Stimulated activated effector memory CD8-positive, alpha-beta T cell treated with anti-CD3 and anti-CD28 coated beads, Interleukin-12 subunit alpha, Interleukin-12 subunit beta, amount 100 ng/mL, for 72 hours (primary cell): ENCODE data around the gene ZC3H12D.
"Not testable (repeated sequence)": the region's sequence is repeated elsewhere in the genome, so short reads cannot be mapped to it uniquely, and the experiment has no call there.

Experiments used
- ATAC-seq: fragments of 150-1000 bp; cut with Tn5 transposase; 2 replicates; pipeline ENCODE4 v1.10.0; 2021
- DNase-seq, 2 donors: peaks; one replicate each; pipeline ENCODE4 v3.0.0; 2021 to 2022; ENCODE audit warnings: low spot score in 2 of 2
- H3K27ac Mint-ChIP-seq: one replicate; pipeline ENCODE4 v1.8.0; 2022; ENCODE audit warnings: mild to moderate bottlenecking, mixed read lengths
- H3K36me3 Mint-ChIP-seq: one replicate; pipeline ENCODE4 v1.8.0; 2022; ENCODE audit warnings: mild to moderate bottlenecking, mixed read lengths
- H3K4me1 Mint-ChIP-seq: one replicate; pipeline ENCODE4 v1.8.0; 2022; ENCODE audit warnings: mixed read lengths
- H3K4me3 Mint-ChIP-seq: one replicate; pipeline ENCODE4 v1.8.0; 2022; ENCODE audit warnings: mild to moderate bottlenecking, mixed read lengths
- H3K9me3 Mint-ChIP-seq: one replicate; pipeline ENCODE4 v1.8.0; 2022; ENCODE audit warnings: mixed read lengths

The ZC3H12D gene

GRCh38 chr6:149445095-149445466, 39.7 kb downstream of the ZC3H12D start:
- peak; percentile 20 to 82 for DNase-seq
- Mint-ChIP-seq H3K4me1 (peaks cover 34% of the 10 kb centered on the region), H3K36me3 (peaks cover 79% of the 10 kb centered on the region), H3K4me3 (peak overlapping the region; percentile 16), H3K9me3 (no peaks in the 10 kb centered on the region), H3K27ac (peak overlapping the region; percentile 76)
- ATAC-seq, result peak; percentile 88

GRCh38 chr6:149444360-149445094, 40.3 kb downstream of the ZC3H12D start:
- Mint-ChIP-seq H3K27ac (peak overlapping the region; percentile 76), H3K4me1 (peaks cover 37% of the 10 kb centered on the region), H3K4me3 (peak overlapping the region; percentile 16), H3K36me3 (peaks cover 73% of the 10 kb centered on the region)
- ATAC-seq, result peak; percentile 38
- not testable (repeated sequence) for H3K9me3 Mint-ChIP-seq, DNase-seq

GRCh38 chr6:149443411-149444181, 41.2 kb downstream of the ZC3H12D start:
- H3K4me1 Mint-ChIP-seq, result peaks cover 46% of the 10 kb centered on the region
- no peaks in the 10 kb centered on the region for H3K9me3 Mint-ChIP-seq
- ATAC-seq (peak; percentile 68), DNase-seq (no peak)
- peaks cover 64% of the 10 kb centered on the region for H3K36me3 Mint-ChIP-seq
- H3K4me3 Mint-ChIP-seq, result no peak overlapping the region
- H3K27ac Mint-ChIP-seq, result peak overlapping the region; percentile 65

- no peak overlapping the region for H3K4me3 Mint-ChIP-seq
- H3K27ac Mint-ChIP-seq, result no peak overlapping the region
- DNase-seq (no peak), ATAC-seq (no peak)
- H3K9me3 Mint-ChIP-seq, result no peaks in the 10 kb centered on the region
- peaks cover 52% of the 10 kb centered on the region for H3K4me1 Mint-ChIP-seq
- H3K36me3 Mint-ChIP-seq, result peaks cover 45% of the 10 kb centered on the region
Measured at GRCh38 chr6:149441740-149442139, 43.1 kb downstream of the ZC3H12D start.

GRCh38 chr6:149440735-149441671, 43.8 kb downstream of the ZC3H12D start:
- ATAC-seq (no peak), DNase-seq (no peak)
- no peak overlapping the region for H3K4me3 Mint-ChIP-seq
- H3K27ac Mint-ChIP-seq, result no peak overlapping the region
- H3K9me3 Mint-ChIP-seq, result no peaks in the 10 kb centered on the region
- H3K36me3 Mint-ChIP-seq, result peaks cover 38% of the 10 kb centered on the region
- peaks cover 45% of the 10 kb centered on the region for H3K4me1 Mint-ChIP-seq

GRCh38 chr6:149439626-149440025, 45.2 kb downstream of the ZC3H12D start:
- Mint-ChIP-seq H3K4me3 (no peak overlapping the region), H3K27ac (no peak overlapping the region), H3K36me3 (peaks cover 24% of the 10 kb centered on the region), H3K4me1 (peaks cover 32% of the 10 kb centered on the region), H3K9me3 (no peaks in the 10 kb centered on the region)
- no peak for DNase-seq
- no peak for ATAC-seq

GRCh38 chr6:149438855-149439254, 46.0 kb downstream of the ZC3H12D start:
- ATAC-seq, result peak; percentile 73
- no peak overlapping the region for H3K27ac Mint-ChIP-seq

GRCh38 chr6:149437212-149437611, 47.6 kb downstream of the ZC3H12D start:
- H3K36me3 Mint-ChIP-seq, result peaks cover 7% of the 10 kb centered on the region
- peaks cover 18% of the 10 kb centered on the region for H3K4me1 Mint-ChIP-seq
- peak overlapping the region; percentile 51 for H3K27ac Mint-ChIP-seq
- H3K9me3 Mint-ChIP-seq, result no peaks in the 10 kb centered on the region
- no peak for ATAC-seq
- H3K4me3 Mint-ChIP-seq, result no peak overlapping the region
- no peak for DNase-seq

More at GRCh38 chr6:149438855-149439254, 46.0 kb downstream of the ZC3H12D start:
- Mint-ChIP-seq H3K36me3 (peaks cover 20% of the 10 kb centered on the region), H3K4me1 (peaks cover 29% of the 10 kb centered on the region), H3K9me3 (no peaks in the 10 kb centered on the region), H3K4me3 (no peak overlapping the region)
- DNase-seq, result no peak

- Mint-ChIP-seq H3K4me1 (peaks cover 23% of the 10 kb centered on the region), H3K4me3 (no peak overlapping the region), H3K9me3 (no peaks in the 10 kb centered on the region), H3K36me3 (peaks cover 7% of the 10 kb centered on the region), H3K27ac (no peak overlapping the region)
- DNase-seq (no peak), ATAC-seq (no peak)
Measured at GRCh38 chr6:149436647-149437046, 48.2 kb downstream of the ZC3H12D start.

GRCh38 chr6:149435919-149436586, 48.8 kb downstream of the ZC3H12D start:
- DNase-seq (no peak), ATAC-seq (no peak)
- H3K4me3 Mint-ChIP-seq, result no peak overlapping the region
- H3K27ac Mint-ChIP-seq, result no peak overlapping the region
- H3K36me3 Mint-ChIP-seq, result peaks cover 2% of the 10 kb centered on the region
- H3K9me3 Mint-ChIP-seq, result no peaks in the 10 kb centered on the region
- peaks cover 23% of the 10 kb centered on the region for H3K4me1 Mint-ChIP-seq

GRCh38 chr6:149433881-149434280, 50.9 kb downstream of the ZC3H12D start:
- no peak for DNase-seq
- no peak for ATAC-seq
- H3K9me3 Mint-ChIP-seq, result no peaks in the 10 kb centered on the region
- H3K36me3 Mint-ChIP-seq, result no peaks in the 10 kb centered on the region
- H3K27ac Mint-ChIP-seq, result peak overlapping the region; percentile 63
- H3K4me1 Mint-ChIP-seq, result peaks cover 14% of the 10 kb centered on the region
- no peak overlapping the region for H3K4me3 Mint-ChIP-seq

- Mint-ChIP-seq H3K4me3 (no peak overlapping the region), H3K9me3 (no peaks in the 10 kb centered on the region), H3K36me3 (no peaks in the 10 kb centered on the region), H3K27ac (peak overlapping the region; percentile 63), H3K4me1 (peaks cover 11% of the 10 kb centered on the region)
- ATAC-seq, result no peak
- DNase-seq, result no peak
Measured at GRCh38 chr6:149433405-149433804, 51.4 kb downstream of the ZC3H12D start.

- peak; percentile 90 to 97 for DNase-seq
- ATAC-seq, result peak; percentile 92
- Mint-ChIP-seq H3K4me3 (peak overlapping the region; percentile 19), H3K27ac (no peak overlapping the region), H3K36me3 (no peaks in the 10 kb centered on the region), H3K9me3 (no peaks in the 10 kb centered on the region), H3K4me1 (peaks cover 5% of the 10 kb centered on the region)
Measured at GRCh38 chr6:149431905-149432775, 52.7 kb downstream of the ZC3H12D start.
